ENCODE measurements around the gene FGG.

GRCh38 chr4:154618708-154619315 lies 6.4 kb upstream of the FGG start:
- TF ChIP-seq POLR2A (IDR thresholded peaks at IDR 0.05) = no peak
- TF ChIP-seq CTCF (IDR thresholded peaks at IDR 0.05) = peak in 3 of 4 experiments; percentile 30 to 56 (median 34)
